Esophagus muscularis mucosa (tissue), 4 donors: ENCODE results near the gene SLC6A3. TPM values are rescaled to one million over a fixed set of nuclear protein-coding genes. Genes with fewer than 3 reads are reported as not detected.

ENCODE experiments used
- DNase-seq: peaks from one replicate; pipeline ENCODE4 v3.0.0-alpha.2; 2017; ENCODE audit errors: extremely low spot score
- H3K27ac ChIP-seq, 4 donors: fragments of 200-600 bp; sonication (generic); replicated peaks in 1 of 4; 1 replicate in 3 of 4; 2 replicates in 1 of 4; pipeline ENCODE4 v1.5.1; 2016 to 2019; ENCODE audit warnings: mild to moderate bottlenecking in 1 of 4
- H3K27me3 ChIP-seq, 4 donors: fragments of 200-600 bp; sonication (generic); one replicate each; pipeline versions ENCODE4 v1.5.1 to v1.6.0; 2016 to 2019
- H3K36me3 ChIP-seq, 4 donors: fragments of 200-600 bp; sonication (generic); one replicate each; pipeline ENCODE4 v1.5.1; 2016 to 2019
- H3K4me1 ChIP-seq, 4 donors: fragments of 200-600 bp; sonication (generic); one replicate each; pipeline ENCODE4 v1.5.1; 2016 to 2019
- H3K4me3 ChIP-seq, 4 donors: fragments of 200-600 bp; sonication (generic); 1 replicate in 2 of 4; 2 replicates in 2 of 4; pipeline ENCODE4 v1.5.1; 2016 to 2019; ENCODE audit warnings: mild to moderate bottlenecking in 4 of 4, moderate library complexity in 1 of 4
- H3K9me3 ChIP-seq, 4 donors: fragments of 200-600 bp; sonication (generic); 1 replicate in 3 of 4; 2 replicates in 1 of 4; pipeline ENCODE4 v1.5.1; 2016 to 2019
- CTCF ChIP-seq, 3 experiments: fragments of 200-600 bp in 2 of 3; fragments of 450-650 bp in 1 of 3; sonication (generic) in 2 of 3; IDR thresholded peaks; one replicate each; pipeline ENCODE4 v1.5.1; 2017 to 2019; ENCODE audit warnings: antibody characterized with exemption in 3 of 3, mild to moderate bottlenecking in 2 of 3, moderate library complexity in 1 of 3
- EP300 ChIP-seq: sonication (generic); formaldehyde crosslinking; IDR thresholded peaks from one replicate; pipeline ENCODE4 v1.6.1; 2017; ENCODE audit warnings: antibody characterized with exemption
- POLR2A ChIP-seq: fragments of 450-650 bp; IDR thresholded peaks from one replicate; pipeline ENCODE4 v1.6.1; 2017; ENCODE audit warnings: antibody characterized with exemption, moderate library complexity, mild to moderate bottlenecking, low read depth
- POLR2AphosphoS5 ChIP-seq, 2 donors: sonication (generic); formaldehyde crosslinking; IDR thresholded peaks; one replicate each; pipeline ENCODE4 v1.6.1; 2017; ENCODE audit warnings: antibody characterized with exemption in 2 of 2
- WGBS: methylation state at CpG from one replicate; pipeline ENCODE4 v1.1.5; 2018; 5-methylcytosine and 5-hydroxymethylcytosine counted together
- intact Hi-C: fragments of 100-400 bp; cut with DNase I; formaldehyde crosslinking; loops from one replicate; pipeline ENCODE4 v1.15.1; 2023
- total RNA-seq, 4 donors: library from RNA; depleted of rRNA; stranded (reverse); fragments of >200 nt; gene quantifications; one replicate each; pipeline versions ENCODE4 v1.1.0 to v1.2.1, GENCODE V29; 2016

Gene SLC6A3
- total RNA-seq, 4 donors from 2014 or later: 0.06 TPM; not detected in 3

- Histone ChIP-seq H3K9me3 (no peaks in the 10 kb centered on the region), H3K4me3 (no peak overlapping the region), H3K4me1 (no peaks in the 10 kb centered on the region), H3K27ac (no peak overlapping the region), H3K36me3 (no peaks in the 10 kb centered on the region), H3K27me3 (peaks cover 0 to 64% (median 0%) of the 10 kb centered on the region in 4 donors)
- intact Hi-C loops: no loop called here
- DNase-seq: no peak
- 69% methylated on average over 35 of the region's 35 CpGs for WGBS
- TF ChIP-seq CTCF (IDR thresholded peaks at IDR 0.05): no peak
- no peak for TF ChIP-seq EP300
- no peak for TF ChIP-seq POLR2AphosphoS5 (IDR thresholded peaks at IDR 0.05)
- TF ChIP-seq POLR2A: no peak
These were observed 38.3 kb downstream of the SLC6A3 start for GRCh38 chr5:1406681-1407640.

GRCh38 chr5:1405539-1406530 is 39.4 kb downstream of the SLC6A3 start:
- peaks cover 0 to 68% (median 0%) of the 10 kb centered on the region in 4 donors for H3K27me3 ChIP-seq
- no peak for DNase-seq
- H3K36me3 ChIP-seq: no peaks in the 10 kb centered on the region
- no peak overlapping the region for H3K4me3 ChIP-seq
- no peaks in the 10 kb centered on the region for H3K9me3 ChIP-seq
- 86% methylated on average over 29 of the region's 40 CpGs for WGBS
- TF ChIP-seq POLR2AphosphoS5 (IDR thresholded peaks at IDR 0.05): no peak
- no peak for TF ChIP-seq CTCF (IDR thresholded peaks at IDR 0.05)
- TF ChIP-seq POLR2A: no peak
- TF ChIP-seq EP300: no peak
- H3K27ac ChIP-seq: no peak overlapping the region
- intact Hi-C loops: no loop called here
- H3K4me1 ChIP-seq: no peaks in the 10 kb centered on the region

GRCh38 chr5:1405121-1405520 is 40.1 kb downstream of the SLC6A3 start:
- 76% methylated on average over 11 of the region's 19 CpGs for WGBS
- H3K4me3 ChIP-seq: no peak overlapping the region
- peaks cover 0 to under 1% (median 0%) of the 10 kb centered on the region in 4 donors for H3K9me3 ChIP-seq
- no peak for DNase-seq
- TF ChIP-seq POLR2AphosphoS5 (IDR thresholded peaks at IDR 0.05) (no peak), EP300 (no peak), POLR2A (no peak), CTCF (IDR thresholded peaks at IDR 0.05) (no peak)
- H3K27me3 ChIP-seq: peaks cover 0 to 68% (median 0%) of the 10 kb centered on the region in 4 donors
- intact Hi-C loops: no loop called here
- H3K27ac ChIP-seq: no peak overlapping the region
- no peaks in the 10 kb centered on the region for H3K36me3 ChIP-seq
- no peaks in the 10 kb centered on the region for H3K4me1 ChIP-seq

- TF ChIP-seq POLR2A (no peak), CTCF (IDR thresholded peaks at IDR 0.05) (no peak), EP300 (no peak), POLR2AphosphoS5 (IDR thresholded peaks at IDR 0.05) (no peak)
- Histone ChIP-seq H3K36me3 (no peaks in the 10 kb centered on the region), H3K4me3 (no peak overlapping the region), H3K27me3 (peaks cover 0 to 66% (median 0%) of the 10 kb centered on the region in 4 donors), H3K4me1 (no peaks in the 10 kb centered on the region), H3K9me3 (peaks cover 0 to 10% (median 3%) of the 10 kb centered on the region in 4 donors), H3K27ac (no peak overlapping the region)
- no peak for DNase-seq
- 77% methylated on average over 11 of the region's 12 CpGs for WGBS
- intact Hi-C loops: no loop called here
These were observed 41.2 kb downstream of the SLC6A3 start for GRCh38 chr5:1404062-1404461.
